LNCAP (cell line): ENCODE results near the gene CPEB2.

ENCODE experiments used
- CTCF ChIP-seq: fragments of 450-650 bp; IDR thresholded peaks from 2 replicates; pipeline ENCODE4 v1.5.1; 2017; ENCODE audit warnings: mild to moderate bottlenecking

The CPEB2 gene

GRCh38 chr4:15012017-15012788 is 9.9 kb downstream of the CPEB2 start:
- TF ChIP-seq CTCF: no peak

GRCh38 chr4:15013585-15013984 is 11.3 kb downstream of the CPEB2 start:
- no peak for TF ChIP-seq CTCF

- TF ChIP-seq CTCF: no peak
Measured at GRCh38 chr4:15015170-15015569, 12.9 kb downstream of the CPEB2 start.

GRCh38 chr4:15018361-15018760 is 16.1 kb downstream of the CPEB2 start:
- TF ChIP-seq CTCF: no peak

GRCh38 chr4:15020502-15021286 is 18.4 kb downstream of the CPEB2 start:
- no peak for TF ChIP-seq CTCF

- no peak for TF ChIP-seq CTCF
Measured at GRCh38 chr4:15021311-15021710, 19.0 kb downstream of the CPEB2 start.

- no peak for TF ChIP-seq CTCF
Measured at GRCh38 chr4:15021946-15022345, 19.7 kb downstream of the CPEB2 start.
